Stimulated activated CD8-positive, alpha-beta memory T cell treated with anti-CD3 and anti-CD28 coated beads, Interleukin-2, amount 100 ng/mL, for 1 hour (primary cell): ENCODE data around the gene KRTAP9-4.
"Not testable (repeated sequence)": the region's sequence is repeated elsewhere in the genome, so short reads cannot be mapped to it uniquely, and the experiment has no call there.

Experiments
- DNase-seq, 2 donors: peaks; one replicate each; pipeline ENCODE4 v3.0.0-alpha.2; 2020; ENCODE audit warnings: low read depth in 2 of 2

Gene KRTAP9-4

GRCh38 chr17:41265078-41265477 lies 15.6 kb downstream of the KRTAP9-4 start, which contains the start of gene KRTAP9-6:
KRTAP9-6 (plus strand) TSS chr17:41265378; CDS start chr17:41265378, 0 bp downstream.
- no peak for DNase-seq

GRCh38 chr17:41267711-41268110 lies 18.2 kb downstream of the KRTAP9-4 start:
- DNase-seq: no peak

- not testable (repeated sequence) for DNase-seq
These were observed 21.8 kb downstream of the KRTAP9-4 start for GRCh38 chr17:41271323-41271722.

- no peak for DNase-seq
These were observed 22.4 kb downstream of the KRTAP9-4 start for GRCh38 chr17:41271858-41272257.

- not testable (repeated sequence) for DNase-seq
These were observed 26.2 kb downstream of the KRTAP9-4 start, which contains the start of gene KRTAP9-7 for GRCh38 chr17:41275648-41276190. KRTAP9-7 (plus strand) TSS chr17:41275698; CDS start chr17:41275698, 0 bp downstream.

- no peak for DNase-seq
These were observed 28.9 kb downstream of the KRTAP9-4 start for GRCh38 chr17:41278176-41278955.

GRCh38 chr17:41284043-41284442 lies 34.6 kb downstream of the KRTAP9-4 start:
- no peak for DNase-seq

GRCh38 chr17:41284546-41284945 lies 35.1 kb downstream of the KRTAP9-4 start:
- no peak for DNase-seq

GRCh38 chr17:41287050-41287449 lies 37.6 kb downstream of the KRTAP9-4 start:
- no peak for DNase-seq

- no peak for DNase-seq
These were observed 44.5 kb downstream of the KRTAP9-4 start for GRCh38 chr17:41294016-41294415.

GRCh38 chr17:41296846-41297245 lies 47.4 kb downstream of the KRTAP9-4 start:
- no peak for DNase-seq

- DNase-seq: no peak
These were observed 49.1 kb downstream of the KRTAP9-4 start for GRCh38 chr17:41298458-41299135.
